GM12874 (cell line): Measurements from ENCODE around the gene RIC8B.

ENCODE experiments used
- CTCF ChIP-seq: IDR thresholded peaks from 2 replicates; pipeline ENCODE4 v1.5.1; 2011; ENCODE audit warnings: low read depth, mild to moderate bottlenecking, control low read depth, low read length, moderate library complexity; ENCODE audit not compliant: insufficient read depth

Gene RIC8B

GRCh38 chr12:106739815-106740530 lies 34.5 kb upstream of the RIC8B start:
- no peak for TF ChIP-seq CTCF

- TF ChIP-seq CTCF, result no peak
Observed at GRCh38 chr12:106740818-106741217, 33.7 kb upstream of the RIC8B start.

GRCh38 chr12:106741247-106741646 lies 33.2 kb upstream of the RIC8B start:
- TF ChIP-seq CTCF, result no peak

GRCh38 chr12:106743270-106743988 lies 31.1 kb upstream of the RIC8B start:
- no peak for TF ChIP-seq CTCF

GRCh38 chr12:106744600-106744999 lies 29.9 kb upstream of the RIC8B start:
- TF ChIP-seq CTCF, result no peak

GRCh38 chr12:106745181-106745745 lies 29.2 kb upstream of the RIC8B start:
- TF ChIP-seq CTCF, result no peak

GRCh38 chr12:106747973-106748436 lies 26.5 kb upstream of the RIC8B start:
- no peak for TF ChIP-seq CTCF
